Measurements from ENCODE around the gene MPEG1. TPM values are rescaled to one million over a fixed set of nuclear protein-coding genes. Genes with fewer than 3 reads are reported as not detected.

MPEG1 gene
- total and polyA plus RNA-seq, 7 experiments from 2014 or later = 0.26 to 187 (median 5.0) TPM; not detected in 1

DNA sequence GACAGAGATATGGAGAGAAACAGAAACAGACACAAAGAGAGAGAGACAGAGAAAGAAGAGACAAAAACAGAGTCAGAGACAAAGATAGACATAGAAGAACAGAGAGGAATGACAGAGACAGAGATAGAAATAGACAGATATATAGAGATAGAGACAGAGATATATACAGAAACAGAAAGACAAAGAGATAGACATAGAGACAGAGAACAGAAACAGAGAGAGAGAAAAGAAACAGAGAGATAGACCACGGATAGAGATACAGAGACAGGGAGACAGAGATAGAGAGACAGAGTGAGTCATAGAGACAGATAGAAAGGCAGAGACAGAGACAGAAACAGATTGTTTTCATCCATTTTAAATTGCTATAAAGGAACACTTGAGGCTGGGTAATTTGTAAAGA, 12.3 kb upstream of the MPEG1 start:
- DNase-seq (no peak), ATAC-seq (no peak)
- H3K27me3 ChIP-seq (ENCODE audit: control insufficient read depth in 2 of 2, insufficient read depth in 2 of 2, low read length in 2 of 2) = no peaks in the 10 kb centered on the region
- Mint-ChIP-seq H3K27me3 (peaks cover 0 to 7% (median 0%) of the 10 kb centered on the region in 5 donors), H3K36me3 (no peaks in the 10 kb centered on the region), H3K4me1 (peaks cover 0 to 16% (median 0%) of the 10 kb centered on the region in 7 donors), H3K27ac (no peak overlapping the region), H3K9me3 (no peaks in the 10 kb centered on the region), H3K4me3 (no peak overlapping the region)
- intact Hi-C loops (cut with micrococcal nuclease) = no loop called here
- no peaks in the 10 kb centered on the region for H3K36me3 ChIP-seq (ENCODE audit: control insufficient read depth in 2 of 3, insufficient read depth in 3 of 3, low read length in 3 of 3)
- ChIA-PET CTCF (no interaction called here), POLR2A (no interaction called here)
- H3K4me1 ChIP-seq (ENCODE audit: control insufficient read depth in 2 of 2, insufficient read depth in 2 of 2, low read length in 2 of 2) = no peaks in the 10 kb centered on the region
- no peaks in the 10 kb centered on the region for H3K9me3 ChIP-seq (ENCODE audit: control insufficient read depth in 2 of 3, low read length in 3 of 3)
- H3K27ac ChIP-seq (ENCODE audit: low read depth, low read length) = no peak overlapping the region
- H3K4me3 ChIP-seq (ENCODE audit: low read length) = no peak overlapping the region

GRCh38 chr11:59224351-59224928, 11.7 kb upstream of the MPEG1 start:
- Histone ChIP-seq H3K27me3 (ENCODE audit: control insufficient read depth in 2 of 2, insufficient read depth in 2 of 2, low read length in 2 of 2) (no peaks in the 10 kb centered on the region), H3K27ac (ENCODE audit: low read depth, low read length) (no peak overlapping the region), H3K36me3 (ENCODE audit: control insufficient read depth in 2 of 3, insufficient read depth in 3 of 3, low read length in 3 of 3) (no peaks in the 10 kb centered on the region), H3K9me3 (ENCODE audit: control insufficient read depth in 2 of 3, low read length in 3 of 3) (no peaks in the 10 kb centered on the region), H3K4me1 (ENCODE audit: control insufficient read depth in 2 of 2, insufficient read depth in 2 of 2, low read length in 2 of 2) (no peaks in the 10 kb centered on the region), H3K4me3 (ENCODE audit: low read length) (no peak overlapping the region)
- ATAC-seq (peak; percentile 73), DNase-seq (no peak)
- Mint-ChIP-seq H3K4me3 (no peak overlapping the region), H3K4me1 (peaks cover 0 to 16% (median 0%) of the 10 kb centered on the region in 7 donors), H3K27me3 (peaks cover 0 to 7% (median 0%) of the 10 kb centered on the region in 5 donors), H3K27ac (no peak overlapping the region), H3K9me3 (no peaks in the 10 kb centered on the region), H3K36me3 (no peaks in the 10 kb centered on the region)
- ChIA-PET CTCF (interaction anchor here (1.0 kb wide), 1 partner anchor 15 kb away, joined by 3 read pairs; no protein-coding TSS in a partner anchor), POLR2A (no interaction called here)
- intact Hi-C loops (cut with micrococcal nuclease) = no loop called here

DNA sequence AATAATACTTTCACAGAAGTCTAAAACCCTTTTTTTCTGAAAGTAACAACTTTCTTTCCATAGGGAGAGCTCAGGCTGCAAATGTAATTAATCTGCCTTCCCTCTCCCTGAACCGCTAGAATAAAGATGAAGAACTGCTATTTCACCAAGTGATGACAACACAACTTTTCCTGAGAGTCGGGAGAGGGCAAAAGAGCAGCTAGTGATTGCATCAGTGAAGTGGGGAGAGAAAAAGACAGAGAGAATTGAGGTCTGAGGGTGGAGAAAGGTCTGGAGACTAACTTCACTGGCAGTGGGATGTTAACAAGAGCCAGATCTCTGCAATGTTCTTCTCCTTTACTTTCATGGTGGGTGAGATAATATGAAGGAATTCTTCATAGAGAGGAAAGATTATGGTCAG, 10.9 kb upstream of the MPEG1 start:
- Histone ChIP-seq H3K36me3 (ENCODE audit: control insufficient read depth in 2 of 3, insufficient read depth in 3 of 3, low read length in 3 of 3) (no peaks in the 10 kb centered on the region), H3K4me3 (ENCODE audit: low read length) (no peak overlapping the region), H3K27ac (ENCODE audit: low read depth, low read length) (no peak overlapping the region), H3K9me3 (ENCODE audit: control insufficient read depth in 2 of 3, low read length in 3 of 3) (no peaks in the 10 kb centered on the region), H3K27me3 (ENCODE audit: control insufficient read depth in 2 of 2, insufficient read depth in 2 of 2, low read length in 2 of 2) (no peaks in the 10 kb centered on the region), H3K4me1 (ENCODE audit: control insufficient read depth in 2 of 2, insufficient read depth in 2 of 2, low read length in 2 of 2) (no peaks in the 10 kb centered on the region)
- CTCF ChIA-PET = interaction anchor here (1.0 kb wide), 1 partner anchor 14 kb away, joined by 3 read pairs; no protein-coding TSS in a partner anchor
- no peak overlapping the region for H3K27ac Mint-ChIP-seq
- DNase-seq (no peak), ATAC-seq (no peak)
- intact Hi-C loops (cut with micrococcal nuclease) = no loop called here
- POLR2A ChIA-PET = no interaction called here
- no peak overlapping the region for H3K4me3 Mint-ChIP-seq
- no peaks in the 10 kb centered on the region for H3K9me3 Mint-ChIP-seq
- no peaks in the 10 kb centered on the region for H3K36me3 Mint-ChIP-seq
- peaks cover 0 to 16% (median 0%) of the 10 kb centered on the region in 7 donors for H3K4me1 Mint-ChIP-seq
- H3K27me3 Mint-ChIP-seq = peaks cover 0 to 7% (median 0%) of the 10 kb centered on the region in 5 donors

- no peaks in the 10 kb centered on the region for H3K36me3 Mint-ChIP-seq
- Histone ChIP-seq H3K27me3 (ENCODE audit: control insufficient read depth in 2 of 2, insufficient read depth in 2 of 2, low read length in 2 of 2) (no peaks in the 10 kb centered on the region), H3K4me3 (ENCODE audit: low read length) (no peak overlapping the region), H3K36me3 (ENCODE audit: control insufficient read depth in 2 of 3, insufficient read depth in 3 of 3, low read length in 3 of 3) (no peaks in the 10 kb centered on the region), H3K4me1 (ENCODE audit: control insufficient read depth in 2 of 2, insufficient read depth in 2 of 2, low read length in 2 of 2) (no peaks in the 10 kb centered on the region), H3K9me3 (ENCODE audit: control insufficient read depth in 2 of 3, low read length in 3 of 3) (no peaks in the 10 kb centered on the region), H3K27ac (ENCODE audit: low read depth, low read length) (no peak overlapping the region)
- no peak overlapping the region for H3K27ac Mint-ChIP-seq
- no peak overlapping the region for H3K4me3 Mint-ChIP-seq
- POLR2A ChIA-PET = interaction anchor here (0.5 to 0.6 kb wide), 3 partner anchors 11 to 50 kb away, joined by 3 to 4 read pairs (median 3); no protein-coding TSS in a partner anchor
- CTCF ChIA-PET = no interaction called here
- peaks cover 0 to 4% (median 0%) of the 10 kb centered on the region in 11 donors for H3K9me3 Mint-ChIP-seq
- DNase-seq = no peak
- H3K4me1 Mint-ChIP-seq = peaks cover 0 to 16% (median 0%) of the 10 kb centered on the region in 7 donors
- ATAC-seq = peak; percentile 2
- intact Hi-C loops (cut with micrococcal nuclease) = no loop called here
- H3K27me3 Mint-ChIP-seq = peaks cover 0 to 7% (median 0%) of the 10 kb centered on the region in 5 donors
These were observed 10.4 kb upstream of the MPEG1 start for GRCh38 chr11:59223177-59223576.

DNA sequence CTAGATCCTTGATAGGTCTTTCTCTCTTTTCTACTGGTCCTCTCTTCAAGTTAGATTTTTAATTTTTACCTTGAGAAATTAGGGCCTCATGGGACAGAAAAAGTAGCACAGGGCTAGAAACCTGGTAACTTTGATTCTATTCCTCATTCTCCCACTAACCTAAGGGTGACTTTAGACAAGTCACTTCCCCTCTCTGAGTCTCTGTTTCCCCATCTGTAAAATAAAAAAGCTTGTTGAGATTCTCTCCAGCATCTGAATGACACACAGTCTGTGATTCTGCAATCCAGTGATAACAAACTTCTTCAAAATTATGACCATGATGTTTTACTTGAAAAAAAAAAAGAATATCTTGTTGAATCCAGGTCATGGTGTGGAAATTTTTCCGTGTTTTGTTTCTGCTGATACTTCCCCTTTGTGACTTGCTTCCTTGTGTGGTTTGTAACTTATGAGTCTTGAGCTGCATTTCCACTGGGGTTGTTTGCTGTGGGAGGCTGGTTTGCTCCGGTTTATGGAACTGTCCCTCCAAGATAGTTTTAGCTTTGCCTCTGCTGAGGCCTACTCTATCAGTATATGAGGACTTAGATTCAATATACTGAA, 9.8 kb upstream of the MPEG1 start:
- H3K4me3 ChIP-seq (ENCODE audit: low read length) = no peak overlapping the region
- no peaks in the 10 kb centered on the region for H3K9me3 ChIP-seq (ENCODE audit: control insufficient read depth in 2 of 3, low read length in 3 of 3)
- H3K27me3 Mint-ChIP-seq = peaks cover 0 to 7% (median 0%) of the 10 kb centered on the region in 5 donors
- DNase-seq = no peak
- no peak overlapping the region for H3K27ac ChIP-seq (ENCODE audit: low read depth, low read length)
- CTCF ChIA-PET = no interaction called here
- POLR2A ChIA-PET = interaction anchor here (0.5 to 0.6 kb wide), 3 partner anchors 12 to 50 kb away, joined by 3 to 4 read pairs (median 3); no protein-coding TSS in a partner anchor
- no peaks in the 10 kb centered on the region for H3K4me1 ChIP-seq (ENCODE audit: control insufficient read depth in 2 of 2, insufficient read depth in 2 of 2, low read length in 2 of 2)
- H3K4me1 Mint-ChIP-seq = peaks cover 0 to 16% (median 2%) of the 10 kb centered on the region in 7 donors
- H3K36me3 Mint-ChIP-seq = no peaks in the 10 kb centered on the region
- no peak overlapping the region for H3K27ac Mint-ChIP-seq
- no peak overlapping the region for H3K4me3 Mint-ChIP-seq
- intact Hi-C loops (cut with micrococcal nuclease) = no loop called here
- no peaks in the 10 kb centered on the region for H3K36me3 ChIP-seq (ENCODE audit: control insufficient read depth in 2 of 3, insufficient read depth in 3 of 3, low read length in 3 of 3)
- H3K27me3 ChIP-seq (ENCODE audit: control insufficient read depth in 2 of 2, insufficient read depth in 2 of 2, low read length in 2 of 2) = no peaks in the 10 kb centered on the region
- ATAC-seq = peak; percentile 74
- H3K9me3 Mint-ChIP-seq = peaks cover 0 to 5% (median 0%) of the 10 kb centered on the region in 11 donors

GRCh38 chr11:59221441-59221840, 8.7 kb upstream of the MPEG1 start:
- H3K4me3 Mint-ChIP-seq = no peak overlapping the region
- peaks cover 0 to 11% (median 0%) of the 10 kb centered on the region in 5 donors for H3K27me3 Mint-ChIP-seq
- Histone ChIP-seq H3K9me3 (ENCODE audit: control insufficient read depth in 2 of 3, low read length in 3 of 3) (no peaks in the 10 kb centered on the region), H3K27ac (ENCODE audit: low read depth, low read length) (no peak overlapping the region), H3K36me3 (ENCODE audit: control insufficient read depth in 2 of 3, insufficient read depth in 3 of 3, low read length in 3 of 3) (no peaks in the 10 kb centered on the region), H3K4me1 (ENCODE audit: control insufficient read depth in 2 of 2, insufficient read depth in 2 of 2, low read length in 2 of 2) (no peaks in the 10 kb centered on the region), H3K27me3 (ENCODE audit: control insufficient read depth in 2 of 2, insufficient read depth in 2 of 2, low read length in 2 of 2) (no peaks in the 10 kb centered on the region), H3K4me3 (ENCODE audit: low read length) (no peak overlapping the region)
- no peak for ATAC-seq
- H3K27ac Mint-ChIP-seq = no peak overlapping the region
- CTCF ChIA-PET = no interaction called here
- no peaks in the 10 kb centered on the region for H3K36me3 Mint-ChIP-seq
- intact Hi-C loops (cut with micrococcal nuclease) = no loop called here
- POLR2A ChIA-PET = interaction anchor here (0.6 kb wide), 1 partner anchor 17 kb away, joined by 3 read pairs; no protein-coding TSS in a partner anchor
- H3K4me1 Mint-ChIP-seq = peaks cover 6 to 18% (median 13%) of the 10 kb centered on the region in 7 donors
- H3K9me3 Mint-ChIP-seq = peaks cover 0 to 5% (median 0%) of the 10 kb centered on the region in 11 donors
- DNase-seq = no peak

Measured in naive thymus-derived CD4-positive, alpha-beta T cell (primary cell).